Fibroblast of mammary gland (primary cell): ENCODE data around the gene HNF1B.
A peak's percentile ranks its signal among the peaks of the same experiment; 100 is the strongest.

Source experiments
- DNase-seq: peaks from one replicate; pipeline ENCODE4 v3.0.0-alpha.2; 2010; ENCODE audit warnings: low read depth
- H3K4me3 ChIP-seq: 2 replicates; pipeline ENCODE4 v1.5.1; 2011; ENCODE audit warnings: low read depth, mild to moderate bottlenecking, low read length, moderate library complexity; ENCODE audit not compliant: control insufficient read depth
- TF ChIP-seq, protein P1 (sequence below): conservative IDR thresholded peaks from 2 replicates; pipeline ENCODE4 v1.5.1; 2011; ENCODE audit warnings: low read depth, low read length, inconsistent platforms; ENCODE audit not compliant: control insufficient read depth, insufficient read depth

Gene HNF1B

DNA sequence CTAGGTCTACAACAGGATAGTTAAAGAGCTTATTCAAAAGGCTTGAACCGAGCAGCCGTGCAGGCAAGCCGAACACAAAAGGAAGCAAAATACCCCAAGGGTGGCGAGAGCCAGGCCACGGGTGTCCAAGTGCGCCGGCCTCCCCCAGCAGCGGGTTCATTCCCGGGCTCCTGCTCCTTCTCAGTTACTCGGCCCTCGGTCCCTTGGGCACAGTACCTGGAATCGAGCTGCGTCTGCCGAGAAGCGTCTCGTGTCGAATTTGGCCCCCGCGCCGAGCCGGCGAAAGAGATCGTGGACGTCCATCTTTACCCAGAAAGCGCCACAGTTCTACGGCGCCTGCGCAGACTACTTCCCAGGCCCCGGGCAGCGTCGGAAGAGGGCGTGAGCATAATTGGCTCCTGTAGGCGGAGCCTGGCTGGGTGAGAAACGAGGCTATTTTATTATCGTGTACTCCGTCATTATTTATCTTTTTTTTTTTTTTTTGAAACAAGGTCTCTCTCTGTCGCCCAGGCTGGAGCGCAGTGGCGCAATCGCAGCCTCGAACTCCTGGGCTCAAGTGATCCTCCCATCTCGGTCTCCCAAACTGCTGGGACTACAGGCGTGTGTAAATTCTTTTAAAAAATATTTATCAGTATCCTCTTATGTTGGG, 101.6 kb downstream of the HNF1B start, which contains the start of gene DDX52:
Gene DDX52 (minus strand): TSS at position 329 of the 649 bp plus-strand sequence. CDS start 26 bp downstream, at position 303.
- peak; percentile 85 for DNase-seq
- H3K4me3 ChIP-seq: peak within 1 kb of the TSS; percentile 80
- TF ChIP-seq, protein P1, sequence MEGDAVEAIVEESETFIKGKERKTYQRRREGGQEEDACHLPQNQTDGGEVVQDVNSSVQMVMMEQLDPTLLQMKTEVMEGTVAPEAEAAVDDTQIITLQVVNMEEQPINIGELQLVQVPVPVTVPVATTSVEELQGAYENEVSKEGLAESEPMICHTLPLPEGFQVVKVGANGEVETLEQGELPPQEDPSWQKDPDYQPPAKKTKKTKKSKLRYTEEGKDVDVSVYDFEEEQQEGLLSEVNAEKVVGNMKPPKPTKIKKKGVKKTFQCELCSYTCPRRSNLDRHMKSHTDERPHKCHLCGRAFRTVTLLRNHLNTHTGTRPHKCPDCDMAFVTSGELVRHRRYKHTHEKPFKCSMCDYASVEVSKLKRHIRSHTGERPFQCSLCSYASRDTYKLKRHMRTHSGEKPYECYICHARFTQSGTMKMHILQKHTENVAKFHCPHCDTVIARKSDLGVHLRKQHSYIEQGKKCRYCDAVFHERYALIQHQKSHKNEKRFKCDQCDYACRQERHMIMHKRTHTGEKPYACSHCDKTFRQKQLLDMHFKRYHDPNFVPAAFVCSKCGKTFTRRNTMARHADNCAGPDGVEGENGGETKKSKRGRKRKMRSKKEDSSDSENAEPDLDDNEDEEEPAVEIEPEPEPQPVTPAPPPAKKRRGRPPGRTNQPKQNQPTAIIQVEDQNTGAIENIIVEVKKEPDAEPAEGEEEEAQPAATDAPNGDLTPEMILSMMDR: no peak

DNA sequence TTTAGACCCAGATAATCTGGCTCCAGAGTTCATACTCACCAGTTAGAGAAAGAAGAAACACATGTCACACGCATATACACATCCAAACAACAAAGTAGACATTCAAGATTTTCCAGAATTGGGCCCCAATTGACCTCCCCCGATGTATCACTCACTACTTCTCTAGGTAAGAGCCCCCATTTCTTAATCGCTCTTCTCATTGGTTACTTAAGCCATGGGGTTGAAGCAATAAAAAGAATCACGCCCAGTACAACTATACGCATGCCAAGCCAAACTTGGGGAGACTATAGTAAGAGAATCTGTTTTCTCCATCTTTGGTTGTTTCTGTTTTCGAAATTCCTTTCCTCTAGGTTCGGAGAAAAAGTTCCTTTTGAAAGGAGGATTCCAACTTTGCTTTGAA, 102.2 kb downstream of the HNF1B start:
- DNase-seq: peak; percentile 36
- TF ChIP-seq, protein P1: no peak
- peak overlapping the region; percentile 80 for H3K4me3 ChIP-seq

- TF ChIP-seq, protein P1: no peak
- no peak for DNase-seq
- no peak overlapping the region for H3K4me3 ChIP-seq
These were observed 104.8 kb downstream of the HNF1B start for GRCh38 chr17:37640015-37640414.

- no peak overlapping the region for H3K4me3 ChIP-seq
- no peak for DNase-seq
- TF ChIP-seq, protein P1: no peak
These were observed 106.9 kb downstream of the HNF1B start for GRCh38 chr17:37637956-37638355.
